Colonic mucosa (tissue), 4 donors: Measurements from ENCODE around the gene SPEF2. TPM values are rescaled to one million over a fixed set of nuclear protein-coding genes. Genes with fewer than 3 reads are reported as not detected.

Source experiments
- DNase-seq: peaks from one replicate; pipeline ENCODE4 v3.0.0-alpha.2; 2020
- H3K27ac ChIP-seq: fragments of 200-600 bp; one replicate; pipeline ENCODE4 v1.8.0; 2021
- H3K27me3 ChIP-seq: fragments of 200-600 bp; one replicate; pipeline ENCODE4 v1.8.0; 2021
- H3K36me3 ChIP-seq: fragments of 200-600 bp; one replicate; pipeline ENCODE4 v1.8.0; 2021
- H3K4me1 ChIP-seq: fragments of 200-600 bp; one replicate; pipeline ENCODE4 v1.8.0; 2021; ENCODE audit warnings: mild to moderate bottlenecking
- H3K4me3 ChIP-seq: fragments of 200-600 bp; one replicate; pipeline ENCODE4 v1.8.0; 2021
- H3K9ac ChIP-seq, 2 donors: one replicate each; pipeline ENCODE4 v1.7.0; 2013; ENCODE audit warnings: control low read depth in 2 of 2, low read depth in 2 of 2, low read length in 2 of 2
- H3K9me3 ChIP-seq: fragments of 200-600 bp; one replicate; pipeline ENCODE4 v1.8.0; 2021
- CTCF ChIP-seq: fragments of 200-600 bp; IDR thresholded peaks from one replicate; pipeline ENCODE4 v1.8.0; 2022; ENCODE audit warnings: antibody characterized with exemption, mild to moderate bottlenecking
- intact Hi-C: fragments of 100-400 bp; cut with DNase I; formaldehyde crosslinking; loops from one replicate; pipeline ENCODE4 v1.14.1; 2022
- total RNA-seq, 2 donors: library from RNA; stranded (reverse); fragmentation: NEBNext Ultra II Directional in 1 of 2; extraction: Animal tissue kit (Norgen Biotek cat#: 25700) in 1 of 2; gene quantifications; one replicate each; pipeline ENCODE4 v1.2.1, GENCODE V29; 2021
- donor health status: healthy.
- donor health status: DM: no; HTN: no; CAD: no.
- donor health status: DM: no; HTN: no; CAD: no.

The SPEF2 gene
- total RNA-seq, 2 donors from 2014 or later: 3.3 to 6.0 TPM

- no peak for TF ChIP-seq CTCF
- Histone ChIP-seq H3K9ac (no peak overlapping the region), H3K4me3 (no peak overlapping the region), H3K27me3 (no peaks in the 10 kb centered on the region), H3K4me1 (no peaks in the 10 kb centered on the region), H3K36me3 (no peaks in the 10 kb centered on the region), H3K27ac (no peak overlapping the region), H3K9me3 (no peaks in the 10 kb centered on the region)
- no peak for DNase-seq
- intact Hi-C loops: no loop called here
Observed at GRCh38 chr5:35789732-35790456, 172.2 kb downstream of the SPEF2 start.

- H3K4me1 ChIP-seq: no peaks in the 10 kb centered on the region
- intact Hi-C loops: no loop called here
- H3K36me3 ChIP-seq: no peaks in the 10 kb centered on the region
- no peak overlapping the region for H3K4me3 ChIP-seq
- DNase-seq: no peak
- H3K27ac ChIP-seq: no peak overlapping the region
- no peak overlapping the region for H3K9ac ChIP-seq
- H3K9me3 ChIP-seq: no peaks in the 10 kb centered on the region
- H3K27me3 ChIP-seq: no peaks in the 10 kb centered on the region
- no peak for TF ChIP-seq CTCF
Observed at GRCh38 chr5:35790457-35790822, 172.8 kb downstream of the SPEF2 start.

- no peak for DNase-seq
- Histone ChIP-seq H3K4me3 (no peak overlapping the region), H3K9me3 (no peaks in the 10 kb centered on the region), H3K27ac (no peak overlapping the region), H3K27me3 (no peaks in the 10 kb centered on the region), H3K4me1 (no peaks in the 10 kb centered on the region), H3K9ac (no peak overlapping the region), H3K36me3 (no peaks in the 10 kb centered on the region)
- no peak for TF ChIP-seq CTCF
- intact Hi-C loops: no loop called here
Observed at GRCh38 chr5:35794328-35794619, 176.6 kb downstream of the SPEF2 start.

- no peak for DNase-seq
- Histone ChIP-seq H3K9me3 (no peaks in the 10 kb centered on the region), H3K4me1 (no peaks in the 10 kb centered on the region), H3K4me3 (no peak overlapping the region), H3K9ac (no peak overlapping the region), H3K36me3 (no peaks in the 10 kb centered on the region), H3K27ac (no peak overlapping the region), H3K27me3 (no peaks in the 10 kb centered on the region)
- intact Hi-C loops: no loop called here
- TF ChIP-seq CTCF: no peak
Observed at GRCh38 chr5:35794684-35795375, 177.2 kb downstream of the SPEF2 start.

GRCh38 chr5:35799181-35799580 is 181.5 kb downstream of the SPEF2 start:
- H3K4me1 ChIP-seq: no peaks in the 10 kb centered on the region
- no peak overlapping the region for H3K27ac ChIP-seq
- DNase-seq: no peak
- no peaks in the 10 kb centered on the region for H3K27me3 ChIP-seq
- H3K4me3 ChIP-seq: no peak overlapping the region
- H3K9me3 ChIP-seq: no peaks in the 10 kb centered on the region
- intact Hi-C loops: no loop called here
- no peaks in the 10 kb centered on the region for H3K36me3 ChIP-seq
- TF ChIP-seq CTCF: no peak
- H3K9ac ChIP-seq: no peak overlapping the region
